Pulmonary artery endothelial cell (primary cell): ENCODE results near the gene COL23A1. TPM values are rescaled to one million over a fixed set of nuclear protein-coding genes. Genes with fewer than 3 reads are reported as not detected.
"Not testable (repeated sequence)": the region's sequence is repeated elsewhere in the genome, so short reads cannot be mapped to it uniquely, and the experiment has no call there.

ENCODE experiments used
- DNase-seq: peaks from one replicate; pipeline ENCODE4 v3.0.0-alpha.2; 2011; ENCODE audit warnings: low read depth, low spot score
- total RNA-seq: library from RNA; depleted of rRNA; stranded (reverse); fragments of >200 nt; gene quantifications from 2 replicates; pipeline ENCODE4 v1.2.3, GENCODE V29; 2014

Gene COL23A1
- total RNA-seq, 1 donor from 2014 or later = not detected

- DNase-seq = no peak
Measured at GRCh38 chr5:178310130-178310865, 279.9 kb downstream of the COL23A1 start.

DNA sequence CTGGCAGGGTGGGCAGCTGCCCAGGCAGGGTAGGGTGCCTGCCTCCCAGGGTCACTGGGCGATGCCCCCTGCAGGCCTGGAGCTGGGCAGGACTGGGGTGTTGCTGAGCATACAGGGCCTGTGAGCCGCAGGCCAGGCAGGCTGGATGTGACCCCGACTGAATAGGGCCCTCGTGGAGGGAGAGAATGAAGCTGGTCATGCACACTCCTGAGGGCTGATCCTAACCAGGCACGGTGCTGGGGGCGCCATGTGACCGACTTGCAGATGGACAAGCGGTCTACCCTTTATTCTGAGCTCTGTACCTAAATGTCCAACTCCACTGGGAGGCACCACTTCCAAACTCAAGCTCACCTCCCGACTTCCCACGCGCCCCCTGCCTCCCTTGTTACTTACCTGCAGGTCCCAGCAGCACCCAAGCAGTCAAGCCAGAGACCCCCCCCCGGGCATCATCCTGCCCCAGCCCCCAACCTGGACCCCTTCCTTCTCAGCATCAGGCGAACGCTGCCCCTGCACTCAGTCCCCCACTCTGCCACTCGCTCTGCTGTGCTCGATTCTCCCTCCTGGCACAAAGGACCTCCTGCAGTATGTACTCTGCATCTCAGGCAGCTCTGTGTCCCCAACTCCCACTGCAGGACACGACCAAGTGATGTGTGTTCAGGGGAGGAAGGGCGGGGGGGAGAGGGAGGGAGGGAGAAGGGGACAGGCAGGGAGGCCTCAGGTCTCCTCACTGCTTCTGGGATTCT is 280.8 kb downstream of the COL23A1 start:
- no peak for DNase-seq

DNA sequence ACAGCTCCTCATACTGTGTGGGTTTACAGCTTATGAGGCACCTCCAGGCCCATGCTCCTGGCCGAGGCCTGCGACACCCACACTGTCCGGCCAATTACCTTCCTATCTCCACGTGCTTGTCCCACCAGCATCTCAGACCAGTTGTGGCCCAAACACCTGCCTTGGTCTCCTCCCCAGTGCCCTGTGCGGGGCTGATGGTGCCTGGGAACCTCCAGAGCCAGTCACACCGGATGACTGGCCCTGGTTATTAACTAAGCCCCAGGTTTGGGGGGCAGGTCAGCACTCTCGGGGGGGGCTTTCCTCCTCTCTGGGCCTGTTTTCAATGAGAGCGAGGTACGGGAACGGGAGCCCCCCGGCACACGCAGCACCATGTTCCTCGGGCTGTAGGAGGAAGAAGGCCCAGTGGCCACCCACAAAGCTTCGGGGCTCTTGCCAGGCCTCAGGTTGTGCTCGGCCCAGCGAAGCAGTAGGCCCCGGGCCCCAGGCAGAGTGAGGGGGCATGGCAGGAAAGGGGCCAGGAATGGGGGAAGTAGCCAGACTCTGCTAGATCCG is 281.6 kb downstream of the COL23A1 start:
- DNase-seq = no peak

- no peak for DNase-seq
Measured at GRCh38 chr5:178307267-178308045, 282.7 kb downstream of the COL23A1 start.

GRCh38 chr5:178306430-178307225 is 283.6 kb downstream of the COL23A1 start:
- DNase-seq = no peak

- no peak for DNase-seq
Measured at GRCh38 chr5:178305801-178306200, 284.4 kb downstream of the COL23A1 start.

GRCh38 chr5:178304761-178305645 is 285.2 kb downstream of the COL23A1 start:
- DNase-seq = no peak

DNA sequence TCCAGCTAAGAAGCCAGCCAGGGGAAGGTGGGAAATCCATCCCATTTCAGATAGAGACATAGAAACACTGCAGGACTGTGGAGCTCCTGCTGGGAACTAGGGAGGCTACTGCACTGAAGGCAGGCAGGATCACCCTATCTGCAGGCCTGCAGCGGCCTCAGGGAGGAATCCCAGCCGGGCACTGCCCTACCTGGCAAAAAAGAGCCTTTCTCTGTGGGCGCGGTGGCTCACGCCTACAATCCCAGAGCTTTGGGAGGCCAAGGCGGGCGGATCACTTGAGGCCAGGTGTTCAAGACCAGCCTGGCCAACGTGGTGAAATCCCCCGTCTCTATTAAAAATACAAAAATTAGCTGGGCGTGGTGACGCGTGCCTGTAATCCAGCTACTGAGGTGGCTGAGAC is 286.2 kb downstream of the COL23A1 start:
- no peak for DNase-seq

GRCh38 chr5:178302321-178302720 is 287.9 kb downstream of the COL23A1 start:
- DNase-seq = not testable (repeated sequence)

GRCh38 chr5:178301641-178302040 is 288.6 kb downstream of the COL23A1 start:
- DNase-seq = no peak

DNA sequence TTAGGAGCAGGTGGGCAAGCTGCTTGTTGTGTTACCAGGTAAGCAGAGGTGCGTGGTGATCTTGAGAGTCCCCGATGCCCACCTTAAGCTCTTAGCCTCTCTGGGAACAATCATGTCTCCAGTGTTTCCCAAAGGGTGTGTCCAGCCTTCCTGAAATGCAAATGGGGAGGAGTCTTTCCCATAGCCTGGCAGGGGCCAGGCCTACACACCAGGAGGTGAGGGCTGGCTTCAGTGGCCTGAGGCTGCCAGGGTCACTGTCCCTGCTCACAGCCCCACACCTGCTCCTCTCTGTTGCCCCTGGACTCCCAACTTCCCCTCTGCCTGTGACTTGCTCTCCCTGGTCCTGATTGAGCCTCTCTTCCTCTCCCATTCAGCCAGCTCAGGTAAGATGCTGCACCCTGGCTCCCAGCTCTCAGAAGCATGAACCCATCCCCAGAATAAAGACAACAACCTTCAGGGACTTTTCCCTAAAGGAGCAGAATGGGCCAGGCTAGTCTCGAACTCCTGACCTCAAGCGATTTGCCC is 291.8 kb downstream of the COL23A1 start:
- no peak for DNase-seq

DNA sequence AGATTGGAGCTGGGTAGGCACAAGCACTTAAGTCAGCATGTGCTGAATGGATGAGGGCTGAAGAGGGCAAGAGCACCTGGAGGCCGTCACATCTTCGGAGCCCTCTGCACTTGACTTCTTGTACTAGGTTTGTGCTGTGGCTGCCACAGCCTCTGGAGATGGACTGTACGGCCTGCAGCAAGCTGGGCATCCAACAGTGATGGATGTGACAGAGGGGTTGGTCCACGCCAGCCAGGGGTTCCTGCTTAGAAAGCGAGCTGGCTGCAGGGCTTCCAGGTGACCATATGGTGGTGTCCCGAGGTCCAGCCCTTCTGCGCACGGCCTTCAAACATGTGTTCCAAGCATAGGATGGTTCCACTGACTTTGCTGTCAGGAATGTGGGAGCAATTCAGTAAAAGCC is 292.4 kb downstream of the COL23A1 start:
- no peak for DNase-seq

DNA sequence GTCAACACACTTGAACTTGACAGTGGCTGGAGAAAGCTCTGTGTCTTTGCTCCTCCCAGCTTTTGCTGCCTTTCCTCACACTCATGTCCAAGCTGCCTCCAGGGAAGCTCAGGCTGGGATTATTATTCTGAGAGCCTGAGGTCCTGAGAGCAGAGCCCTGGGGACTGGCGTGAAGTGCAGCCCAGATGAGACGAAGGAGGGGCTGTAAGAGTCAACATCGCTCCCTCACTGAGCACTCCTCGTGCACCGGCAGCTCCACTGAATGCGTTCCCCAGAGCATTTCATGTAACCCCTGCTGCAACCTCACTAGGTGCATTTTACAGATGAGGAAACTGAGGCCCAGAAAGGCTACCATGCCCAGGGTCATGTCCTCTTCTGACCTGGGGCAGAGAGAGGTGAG is 294.1 kb downstream of the COL23A1 start:
- DNase-seq = no peak

GRCh38 chr5:178295589-178295988 is 294.6 kb downstream of the COL23A1 start:
- DNase-seq = no peak

DNA sequence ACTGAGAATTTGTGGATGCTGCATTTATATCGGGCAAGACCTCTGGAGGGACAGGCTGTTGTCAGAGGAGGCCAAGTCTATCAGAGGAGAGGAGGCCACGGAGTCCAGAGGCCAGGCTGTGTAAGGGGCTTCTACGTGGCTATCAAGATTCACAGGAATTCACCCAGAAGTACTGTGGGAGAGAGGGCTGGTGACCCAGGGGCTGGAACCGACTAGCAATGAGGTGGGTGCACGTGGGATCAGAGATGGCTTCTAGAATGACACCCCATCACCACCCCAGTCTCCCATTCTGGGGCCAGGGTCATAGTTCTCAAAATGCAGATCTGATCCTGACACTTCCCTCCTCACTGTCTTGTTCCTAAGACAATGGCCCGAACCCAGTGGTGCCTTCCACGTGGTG is 296.4 kb downstream of the COL23A1 start:
- DNase-seq = no peak

GRCh38 chr5:178293400-178293799 is 296.8 kb downstream of the COL23A1 start:
- no peak for DNase-seq

- no peak for DNase-seq
Measured at GRCh38 chr5:178292826-178293205, 297.4 kb downstream of the COL23A1 start.

DNA sequence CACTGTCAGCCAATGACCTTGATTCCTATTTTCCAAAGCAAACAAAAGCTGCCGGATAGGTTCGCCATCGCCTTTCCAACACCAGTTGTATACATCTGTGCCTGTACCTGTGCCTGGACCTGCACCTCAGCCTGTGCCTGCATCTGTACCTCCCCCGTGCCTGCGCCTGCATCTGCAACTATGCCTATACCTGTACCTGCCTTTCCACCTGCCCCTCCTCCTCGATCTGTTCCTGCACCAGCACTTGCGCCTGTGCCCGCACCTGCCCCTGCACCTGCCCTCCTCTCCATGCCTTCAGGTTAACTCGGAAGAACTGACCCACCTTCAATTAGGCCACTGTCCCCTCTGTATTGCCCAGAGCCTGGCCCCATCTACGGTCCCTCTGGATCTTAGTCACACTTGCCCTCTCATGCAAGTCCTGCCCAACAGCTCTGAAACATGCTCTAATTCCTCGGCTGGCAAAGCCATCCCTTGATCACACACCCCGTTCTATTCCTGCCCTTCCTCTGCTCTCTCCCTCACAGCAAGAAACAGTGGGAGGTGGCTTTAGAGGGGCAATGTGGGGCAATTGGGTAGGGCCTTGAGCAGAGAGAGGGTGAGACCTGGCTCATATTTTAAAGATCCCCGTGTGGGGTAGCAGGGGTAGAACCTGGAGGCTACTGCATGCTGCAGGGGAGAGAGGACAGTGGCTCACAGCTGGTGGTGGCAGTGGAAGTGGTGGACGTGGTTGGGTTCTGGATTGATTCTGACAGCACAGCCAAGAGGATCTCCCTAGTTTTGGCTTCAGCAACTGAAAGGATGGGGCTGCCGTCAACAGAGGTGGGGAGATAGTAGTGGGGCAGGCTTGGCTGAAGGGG is 298.0 kb downstream of the COL23A1 start:
- DNase-seq = no peak

DNA sequence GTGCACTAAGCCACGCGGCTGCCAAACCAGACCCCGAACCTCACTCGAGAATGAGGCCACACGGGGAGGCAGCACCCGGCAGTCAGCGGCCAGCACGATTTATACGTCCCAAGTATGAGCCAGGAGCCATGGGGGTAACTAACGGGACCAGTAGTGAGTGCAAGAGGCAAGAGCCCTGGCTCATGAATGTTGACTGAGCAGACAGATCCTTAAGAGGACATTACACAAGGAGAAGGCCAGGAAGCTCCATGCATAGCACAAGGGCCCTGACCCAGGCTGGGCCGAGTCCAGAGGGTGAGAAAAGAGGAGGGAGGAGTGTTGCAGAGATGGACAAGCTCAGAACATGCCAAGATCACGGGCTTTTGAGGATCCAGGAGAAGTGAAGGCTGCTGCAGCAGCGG is 299.0 kb downstream of the COL23A1 start:
- DNase-seq = no peak
